HG03571 (cell line): ENCODE measurements around the gene ZC3H12D.
"Not testable (repeated sequence)": the region's sequence is repeated elsewhere in the genome, so short reads cannot be mapped to it uniquely, and the experiment has no call there.

Source experiments
- ATAC-seq: cut with Tn5 transposase; IDR thresholded peaks from one replicate; pipeline ENCODE4 v1.9.1; 2021; ENCODE audit not compliant: unreplicated experiment

Gene ZC3H12D

GRCh38 chr6:149484733-149485700, at the start of gene ZC3H12D:
Gene ZC3H12D, minus strand, starts transcription at chr6:149485014. Its CDS starts 10,471 bp downstream, at chr6:149474543.
- peak; percentile 33 for ATAC-seq

GRCh38 chr6:149529650-149530049, 44.8 kb upstream of the ZC3H12D start:
- no peak for ATAC-seq

- no peak for ATAC-seq
These were observed 30.7 kb upstream of the ZC3H12D start for GRCh38 chr6:149515494-149515893.

- no peak for ATAC-seq
These were observed 29.1 kb upstream of the ZC3H12D start for GRCh38 chr6:149513915-149514314.

- no peak for ATAC-seq
These were observed 26.1 kb upstream of the ZC3H12D start for GRCh38 chr6:149510793-149511512.

- ATAC-seq: no peak
These were observed 23.7 kb upstream of the ZC3H12D start for GRCh38 chr6:149508485-149508884.

- no peak for ATAC-seq
These were observed 19.1 kb upstream of the ZC3H12D start for GRCh38 chr6:149503872-149504271.

- no peak for ATAC-seq
These were observed 18.5 kb upstream of the ZC3H12D start for GRCh38 chr6:149503276-149503675.

GRCh38 chr6:149501768-149502167, 17.0 kb upstream of the ZC3H12D start:
- ATAC-seq: no peak

GRCh38 chr6:149501201-149501600, 16.4 kb upstream of the ZC3H12D start:
- ATAC-seq: no peak

GRCh38 chr6:149500096-149500495, 15.3 kb upstream of the ZC3H12D start:
- no peak for ATAC-seq

- ATAC-seq: no peak
These were observed 14.3 kb upstream of the ZC3H12D start for GRCh38 chr6:149499066-149499465.

GRCh38 chr6:149497365-149497764, 12.6 kb upstream of the ZC3H12D start:
- no peak for ATAC-seq

GRCh38 chr6:149496597-149496996, 11.8 kb upstream of the ZC3H12D start:
- ATAC-seq: not testable (repeated sequence)

GRCh38 chr6:149495349-149496016, 10.7 kb upstream of the ZC3H12D start:
- not testable (repeated sequence) for ATAC-seq

GRCh38 chr6:149494810-149495209, 10.0 kb upstream of the ZC3H12D start:
- ATAC-seq: peak; percentile 81

GRCh38 chr6:149493761-149494320, 9.0 kb upstream of the ZC3H12D start:
- ATAC-seq: no peak

GRCh38 chr6:149492798-149493343, 8.1 kb upstream of the ZC3H12D start:
- ATAC-seq: no peak

GRCh38 chr6:149489967-149490366, 5.2 kb upstream of the ZC3H12D start:
- no peak for ATAC-seq

GRCh38 chr6:149488815-149489214, 4.0 kb upstream of the ZC3H12D start:
- no peak for ATAC-seq

GRCh38 chr6:149487316-149487715, 2.5 kb upstream of the ZC3H12D start:
- ATAC-seq: no peak
